SK-N-DZ (cell line): ENCODE measurements around the gene BOLA2B.
"Not testable (repeated sequence)": the region's sequence is repeated elsewhere in the genome, so short reads cannot be mapped to it uniquely, and the experiment has no call there.

Experiments
- DNase-seq: peaks from one replicate; pipeline ENCODE4 v3.0.0-alpha.2; 2015; ENCODE audit warnings: low spot score

The BOLA2B gene

GRCh38 chr16:30184096-30184890 lies 9.2 kb downstream of the BOLA2B start:
- DNase-seq = no peak

- DNase-seq = peak; percentile 83
Measured at GRCh38 chr16:30183233-30184095, 10.0 kb downstream of the BOLA2B start, which contains the start of gene CORO1A. Gene CORO1A (plus strand): TSS chr16:30183602. CDS start chr16:30185210, 1,608 bp downstream.

GRCh38 chr16:30180741-30181140 lies 12.7 kb downstream of the BOLA2B start:
- no peak for DNase-seq

- no peak for DNase-seq
Measured at GRCh38 chr16:30179931-30180330, 13.5 kb downstream of the BOLA2B start.

GRCh38 chr16:30179195-30179594 lies 14.3 kb downstream of the BOLA2B start:
- no peak for DNase-seq

GRCh38 chr16:30176876-30177275 lies 16.6 kb downstream of the BOLA2B start:
- DNase-seq = not testable (repeated sequence)

GRCh38 chr16:30173054-30173453 lies 20.4 kb downstream of the BOLA2B start:
- DNase-seq = no peak

GRCh38 chr16:30170145-30170544 lies 23.3 kb downstream of the BOLA2B start:
- not testable (repeated sequence) for DNase-seq

GRCh38 chr16:30169416-30169815 lies 24.1 kb downstream of the BOLA2B start:
- DNase-seq = not testable (repeated sequence)

GRCh38 chr16:30168746-30169145 lies 24.7 kb downstream of the BOLA2B start:
- not testable (repeated sequence) for DNase-seq

- no peak for DNase-seq
Measured at GRCh38 chr16:30166202-30166902, 27.1 kb downstream of the BOLA2B start.

GRCh38 chr16:30163538-30163937 lies 29.9 kb downstream of the BOLA2B start:
- DNase-seq = no peak

GRCh38 chr16:30157214-30157613 lies 36.3 kb downstream of the BOLA2B start:
- no peak for DNase-seq

- DNase-seq = no peak
Measured at GRCh38 chr16:30155188-30155587, 38.3 kb downstream of the BOLA2B start.

GRCh38 chr16:30152517-30152916 lies 40.9 kb downstream of the BOLA2B start:
- DNase-seq = no peak

- DNase-seq = peak; percentile 69
Measured at GRCh38 chr16:30151091-30151490, 42.4 kb downstream of the BOLA2B start.

- no peak for DNase-seq
Measured at GRCh38 chr16:30149250-30149930, 44.1 kb downstream of the BOLA2B start.

- no peak for DNase-seq
Measured at GRCh38 chr16:30147843-30148510, 45.5 kb downstream of the BOLA2B start.

- no peak for DNase-seq
Measured at GRCh38 chr16:30145657-30146056, 47.8 kb downstream of the BOLA2B start.

GRCh38 chr16:30144917-30145316 lies 48.5 kb downstream of the BOLA2B start:
- no peak for DNase-seq

- no peak for DNase-seq
Measured at GRCh38 chr16:30144017-30144416, 49.4 kb downstream of the BOLA2B start.
